22Rv1 (cell line): ENCODE results near the gene IGF1R.

ENCODE experiments used
- H3K27ac ChIP-seq: fragments of 450-650 bp; 2 replicates; pipeline ENCODE4 v1.5.1; 2017
- CTCF ChIP-seq: fragments of 450-650 bp; IDR thresholded peaks from 2 replicates; pipeline ENCODE4 v1.5.1; 2017; ENCODE audit warnings: mild to moderate bottlenecking
- ZFX ChIP-seq: fragments of 450-650 bp; IDR thresholded peaks from 2 replicates; pipeline ENCODE4 v1.6.1; 2017; ENCODE audit warnings: antibody characterized with exemption, borderline replicate concordance

The IGF1R gene

DNA sequence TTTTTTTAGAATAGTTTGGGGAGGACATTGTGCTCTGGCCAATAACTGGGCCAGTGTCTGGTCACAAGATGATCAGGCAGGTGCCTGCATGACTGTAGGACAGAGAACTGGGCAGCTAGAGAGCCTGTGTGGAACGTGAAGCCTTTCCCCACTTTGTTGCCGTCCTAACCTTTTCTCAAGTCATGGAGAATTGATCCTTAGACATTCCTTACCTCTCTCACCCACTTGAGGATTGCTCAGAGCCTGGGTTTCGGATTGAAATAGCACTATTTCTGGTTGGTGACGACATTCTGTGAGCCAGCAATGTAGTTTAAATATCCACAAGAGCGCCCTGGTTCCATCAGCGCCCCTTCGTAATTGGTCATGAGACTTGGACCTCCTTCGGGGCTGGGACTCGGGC, 138.4 kb downstream of the IGF1R start:
- H3K27ac ChIP-seq, result peak overlapping the region; percentile 38
- TF ChIP-seq CTCF (no peak), ZFX (no peak)

DNA sequence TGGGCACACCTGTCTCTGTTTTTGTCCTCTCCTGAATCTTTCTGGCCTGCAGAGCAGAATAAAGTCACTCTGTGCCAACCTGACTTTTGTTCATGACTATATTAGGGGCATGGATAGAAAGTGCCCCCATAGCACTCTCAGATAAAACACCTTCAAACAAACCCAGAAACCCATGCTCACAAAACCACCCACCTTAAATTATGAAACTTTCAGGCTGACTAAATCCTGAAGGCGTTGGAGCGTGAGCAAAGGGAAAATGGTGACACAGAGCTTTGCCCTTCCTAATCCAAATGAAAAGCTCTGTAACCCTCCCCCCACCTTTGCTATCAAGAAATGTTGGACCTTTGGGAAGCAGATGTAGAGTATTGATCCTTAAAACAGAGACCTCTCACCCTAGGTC, 138.9 kb downstream of the IGF1R start:
- TF ChIP-seq ZFX, result no peak
- 0 out of 2 replicates have a peak overlapping the region, but pooled peaks have one; percentile 38 for H3K27ac ChIP-seq

DNA sequence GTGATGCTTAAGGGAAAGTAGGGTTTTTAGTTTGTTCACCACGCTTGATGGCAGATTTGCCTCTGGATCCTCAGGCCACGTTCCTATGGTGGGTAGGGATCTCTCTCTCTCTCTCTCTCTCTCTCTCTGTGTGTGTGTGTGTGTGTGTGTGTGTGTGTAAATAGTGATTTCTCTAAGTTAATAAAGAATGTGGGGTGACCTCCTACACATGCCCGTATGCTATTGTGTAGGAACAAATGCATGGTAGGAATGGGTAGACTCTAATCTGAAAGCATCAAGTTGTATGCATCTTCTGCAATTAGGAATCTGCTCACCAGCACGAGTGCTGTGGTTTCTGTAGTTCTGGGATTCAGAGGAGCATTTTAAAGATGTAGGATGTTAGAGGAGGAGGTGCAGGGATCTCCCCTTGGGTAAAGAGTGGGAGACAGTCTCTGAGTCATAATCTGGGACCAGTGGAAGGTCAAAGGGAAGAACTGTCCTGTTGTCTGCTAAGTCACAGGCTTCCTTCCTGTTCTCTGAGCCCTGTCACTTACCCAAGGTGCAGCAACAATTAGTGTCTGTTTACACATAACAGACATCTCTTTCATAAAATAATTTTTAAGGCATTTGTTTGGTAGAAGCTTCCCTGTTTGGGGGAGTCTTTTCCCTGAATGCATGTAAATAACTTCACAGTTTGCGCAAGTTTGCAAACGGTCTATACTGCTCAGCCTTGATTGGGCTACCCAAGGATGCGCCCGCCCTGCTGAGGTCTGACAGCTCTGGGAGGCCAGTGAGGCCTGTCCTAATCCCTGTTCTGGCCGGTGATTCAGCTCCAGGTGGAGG, 139.8 kb downstream of the IGF1R start:
- no peak for TF ChIP-seq CTCF
- no peak for TF ChIP-seq ZFX
- H3K27ac ChIP-seq, result peak overlapping the region; percentile 72

DNA sequence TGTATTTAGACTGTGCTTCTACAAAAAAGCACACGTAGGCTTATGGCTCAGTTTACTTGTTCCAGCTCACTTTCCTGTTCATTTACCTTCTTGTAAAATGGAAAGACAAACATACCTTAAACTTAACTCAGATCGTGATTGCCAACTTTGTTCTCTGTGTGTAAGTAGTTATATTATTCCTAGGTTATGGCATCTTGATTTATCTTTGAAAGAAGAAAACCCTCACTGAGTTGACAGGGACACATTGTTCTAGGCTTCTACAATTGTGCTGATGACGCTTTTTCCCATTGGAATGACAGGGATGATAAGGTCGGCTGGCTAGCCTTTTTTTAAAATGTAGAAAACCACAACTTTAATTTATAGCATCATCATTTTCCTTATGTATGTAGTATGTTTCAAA, 140.7 kb downstream of the IGF1R start:
- TF ChIP-seq ZFX (no peak), CTCF (no peak)
- peak overlapping the region; percentile 72 for H3K27ac ChIP-seq

DNA sequence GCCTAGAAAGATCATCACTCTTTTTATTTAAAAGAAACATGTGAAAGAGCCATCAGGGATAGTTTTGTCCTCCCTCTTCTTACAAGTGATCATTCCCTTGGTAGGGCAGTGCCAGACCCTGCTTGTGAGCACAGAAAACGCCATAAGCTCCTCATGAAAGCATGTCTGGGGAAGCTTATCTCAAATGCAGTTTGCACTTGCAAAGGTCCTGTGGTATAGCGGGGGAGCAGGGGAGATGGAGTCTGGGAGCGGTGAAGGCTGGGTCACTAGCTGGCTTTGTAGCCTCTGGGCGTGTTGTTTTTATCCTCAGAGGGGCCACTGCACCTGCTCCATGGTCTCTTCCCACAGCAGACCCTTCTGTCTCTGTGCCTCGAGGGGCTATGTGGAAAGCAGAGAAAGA, 141.9 kb downstream of the IGF1R start:
- TF ChIP-seq CTCF, result no peak
- no peak for TF ChIP-seq ZFX
- peak overlapping the region; percentile 72; the same call in 1 of the 2 replicates for H3K27ac ChIP-seq

- TF ChIP-seq ZFX, result no peak
- no peak for TF ChIP-seq CTCF
- H3K27ac ChIP-seq, result no peak overlapping the region
Observed at GRCh38 chr15:98791046-98791701, 142.8 kb downstream of the IGF1R start.

GRCh38 chr15:98792117-98792516, 143.8 kb downstream of the IGF1R start:
- no peak for TF ChIP-seq ZFX
- no peak for TF ChIP-seq CTCF
- no peak overlapping the region for H3K27ac ChIP-seq
